Immature natural killer cell (primary cell): ENCODE measurements around the gene TCF4. TPM values are rescaled to one million over a fixed set of nuclear protein-coding genes. Genes with fewer than 3 reads are reported as not detected.
A peak's percentile ranks its signal among the peaks of the same experiment; 100 is the strongest.

Experiments used
- DNase-seq, 3 donors: peaks; one replicate each; pipeline ENCODE4 v3.0.0; 2022; ENCODE audit warnings: mixed read lengths in 1 of 3
- H3K27ac Mint-ChIP-seq, 6 donors: one replicate each; pipeline ENCODE4 v1.8.0; 2020; ENCODE audit warnings: mixed read lengths in 6 of 6, mild to moderate bottlenecking in 5 of 6, inconsistent platforms in 4 of 6, moderate library complexity in 3 of 6
- H3K27me3 Mint-ChIP-seq, 3 donors: one replicate each; pipeline ENCODE4 v1.8.0; 2020 to 2021; ENCODE audit warnings: low read depth in 3 of 3, mild to moderate bottlenecking in 3 of 3, mixed read lengths in 3 of 3, moderate library complexity in 3 of 3, inconsistent platforms in 1 of 3
- H3K36me3 Mint-ChIP-seq, 3 donors: one replicate each; pipeline ENCODE4 v1.8.0; 2020; ENCODE audit warnings: mixed read lengths in 3 of 3, inconsistent platforms in 2 of 3, mild to moderate bottlenecking in 2 of 3
- H3K4me1 Mint-ChIP-seq, 2 donors: one replicate each; pipeline ENCODE4 v1.8.0; 2020; ENCODE audit warnings: inconsistent platforms in 2 of 2, mild to moderate bottlenecking in 2 of 2, mixed read lengths in 2 of 2, moderate library complexity in 1 of 2
- H3K4me3 Mint-ChIP-seq, 5 donors: one replicate each; pipeline ENCODE4 v1.8.0; 2020; ENCODE audit warnings: mild to moderate bottlenecking in 5 of 5, mixed read lengths in 5 of 5, inconsistent platforms in 3 of 5, moderate library complexity in 3 of 5
- H3K9me3 Mint-ChIP-seq, 6 donors: one replicate each; pipeline ENCODE4 v1.8.0; 2020; ENCODE audit warnings: mild to moderate bottlenecking in 6 of 6, mixed read lengths in 6 of 6, inconsistent platforms in 4 of 6, moderate library complexity in 3 of 6
- polyA plus RNA-seq, 3 donors: library from polyadenylated mRNA; unstranded; fragments of 300-500 nt; fragmentation: Illumina TruSeq; gene quantifications; one replicate each; pipeline ENCODE4 v1.2.3, GENCODE V29; 2021

The TCF4 gene
- polyA plus RNA-seq, 3 donors from 2014 or later: 7.7 to 28.0 (median 17.6) TPM

DNA sequence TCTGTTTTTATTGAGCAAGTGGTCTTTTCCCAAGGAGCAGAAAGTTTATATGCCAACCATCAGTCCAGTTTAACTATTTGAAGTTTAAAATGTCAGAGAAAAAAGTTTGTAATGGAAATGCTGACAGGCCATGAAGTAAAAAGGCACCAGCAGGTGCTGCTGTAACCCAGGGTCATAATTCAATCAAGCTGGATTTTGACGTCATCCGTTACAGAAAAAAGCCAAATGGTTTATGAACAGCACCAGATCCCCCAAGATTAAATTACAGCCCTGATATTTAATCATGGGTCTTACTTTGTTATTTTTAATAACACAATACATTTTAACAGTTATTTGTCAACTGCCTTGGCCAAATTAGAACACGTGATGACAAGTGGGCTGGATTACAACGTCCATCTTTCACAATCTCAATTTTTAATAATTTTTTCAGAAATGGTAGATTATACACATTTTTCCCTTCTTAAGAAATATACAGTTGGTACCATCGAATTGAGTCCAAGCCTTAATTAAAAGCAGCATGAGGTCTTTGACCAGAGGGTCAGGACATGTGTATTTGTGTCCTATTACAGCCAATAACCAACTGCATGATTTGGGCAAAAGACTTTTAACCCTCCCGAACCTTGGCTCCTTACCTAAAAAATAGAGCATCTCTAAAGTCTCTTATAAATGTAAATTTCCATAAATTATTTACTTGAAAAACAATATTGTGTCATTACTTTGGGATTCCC, 10.0 kb downstream of the TCF4 start:
- Mint-ChIP-seq H3K27ac (no peak overlapping the region), H3K27me3 (peaks cover 0 to 2% (median 0%) of the 10 kb centered on the region in 3 donors), H3K9me3 (no peaks in the 10 kb centered on the region), H3K36me3 (no peaks in the 10 kb centered on the region), H3K4me3 (no peak overlapping the region), H3K4me1 (no peaks in the 10 kb centered on the region)
- no peak for DNase-seq

DNA sequence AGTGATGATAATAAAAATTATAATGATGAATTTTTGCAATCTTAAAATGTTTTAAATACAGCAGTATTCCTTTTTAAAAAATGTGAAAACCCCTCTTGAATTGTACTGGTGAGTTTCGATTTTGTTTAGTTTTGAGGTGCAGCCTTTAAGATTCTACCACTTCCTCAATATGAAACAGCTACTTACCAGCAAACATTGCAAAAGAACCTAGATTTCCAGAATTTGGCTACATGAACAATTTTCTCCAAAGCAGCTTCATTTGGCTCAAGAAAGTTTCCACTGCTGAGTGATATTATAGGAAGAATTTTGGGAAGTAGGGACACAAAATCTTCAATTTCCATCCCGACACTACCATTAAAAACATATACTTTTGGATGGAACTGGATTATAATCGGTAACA, 12.0 kb downstream of the TCF4 start:
- H3K4me1 Mint-ChIP-seq: no peaks in the 10 kb centered on the region
- H3K27ac Mint-ChIP-seq: no peak overlapping the region
- H3K36me3 Mint-ChIP-seq: no peaks in the 10 kb centered on the region
- no peaks in the 10 kb centered on the region for H3K27me3 Mint-ChIP-seq
- H3K9me3 Mint-ChIP-seq: no peaks in the 10 kb centered on the region
- no peak overlapping the region for H3K4me3 Mint-ChIP-seq
- DNase-seq: no peak

DNA sequence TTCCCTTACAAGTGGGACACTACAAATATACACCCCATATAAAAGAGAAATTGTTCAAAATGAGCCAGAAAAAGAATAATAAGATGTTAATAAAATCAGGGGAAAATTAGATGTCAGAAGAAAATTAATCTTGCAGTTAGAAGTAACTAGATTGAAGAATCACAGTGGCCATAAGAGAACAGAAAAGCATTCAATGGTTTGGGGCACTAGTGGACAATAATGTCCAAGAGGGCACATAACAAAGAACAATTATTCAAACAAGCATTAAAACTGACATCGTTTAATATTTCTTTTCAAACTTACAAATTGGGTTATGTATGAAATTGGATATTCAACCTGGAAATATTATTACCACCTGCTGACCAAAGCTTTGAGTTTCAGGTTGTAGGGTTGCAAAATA, 12.9 kb downstream of the TCF4 start:
- Mint-ChIP-seq H3K4me3 (no peak overlapping the region), H3K36me3 (no peaks in the 10 kb centered on the region), H3K9me3 (no peaks in the 10 kb centered on the region), H3K4me1 (no peaks in the 10 kb centered on the region), H3K27me3 (no peaks in the 10 kb centered on the region), H3K27ac (peak overlapping the region in 1 of 6 donors; percentile 3)
- DNase-seq: no peak

DNA sequence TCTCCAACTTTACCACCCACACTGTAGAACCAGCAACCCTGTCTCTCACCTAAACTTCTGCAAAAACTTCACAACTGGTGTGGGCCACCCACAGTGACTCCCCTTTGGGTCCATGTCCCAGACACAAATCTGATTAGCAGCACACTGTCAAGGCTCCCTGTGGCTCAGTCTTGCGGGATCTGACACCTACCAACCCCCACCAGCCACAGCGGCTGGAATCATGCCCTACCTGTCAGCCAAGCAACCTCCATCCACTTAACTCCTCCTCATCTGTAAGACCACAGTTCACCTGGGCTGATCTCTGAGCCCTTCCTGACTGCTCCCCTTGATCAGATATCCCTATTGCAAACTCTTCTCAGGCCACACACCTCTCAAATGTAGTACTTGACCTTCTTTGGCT, 14.6 kb downstream of the TCF4 start:
- no peak for DNase-seq
- Mint-ChIP-seq H3K27me3 (peaks cover 0 to 2% (median 0%) of the 10 kb centered on the region in 3 donors), H3K4me1 (no peaks in the 10 kb centered on the region), H3K9me3 (no peaks in the 10 kb centered on the region), H3K4me3 (no peak overlapping the region), H3K27ac (no peak overlapping the region), H3K36me3 (no peaks in the 10 kb centered on the region)

DNA sequence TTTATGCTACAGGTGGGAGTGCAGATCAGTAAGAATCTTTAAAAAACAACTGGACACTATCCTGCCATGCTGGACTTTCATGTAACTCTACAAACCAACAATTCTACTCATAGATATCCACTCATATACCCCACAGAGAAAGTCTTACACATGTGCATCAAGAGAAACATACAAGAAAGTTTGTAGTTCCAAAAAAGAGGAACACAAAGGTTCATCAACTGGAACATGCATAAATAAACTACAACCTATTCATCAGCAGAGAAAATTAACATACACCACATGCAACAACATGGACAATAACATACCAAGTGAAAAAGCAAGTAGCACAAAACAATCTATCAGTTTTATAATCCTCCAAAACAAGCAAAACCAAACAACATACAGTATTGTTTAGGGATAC, 17.0 kb downstream of the TCF4 start:
- DNase-seq: no peak
- no peaks in the 10 kb centered on the region for H3K9me3 Mint-ChIP-seq
- H3K36me3 Mint-ChIP-seq: peaks cover 0 to 4% (median 0%) of the 10 kb centered on the region in 3 donors
- peaks cover 0 to 2% (median 0%) of the 10 kb centered on the region in 3 donors for H3K27me3 Mint-ChIP-seq
- no peak overlapping the region for H3K27ac Mint-ChIP-seq
- H3K4me3 Mint-ChIP-seq: no peak overlapping the region
- H3K4me1 Mint-ChIP-seq: no peaks in the 10 kb centered on the region

DNA sequence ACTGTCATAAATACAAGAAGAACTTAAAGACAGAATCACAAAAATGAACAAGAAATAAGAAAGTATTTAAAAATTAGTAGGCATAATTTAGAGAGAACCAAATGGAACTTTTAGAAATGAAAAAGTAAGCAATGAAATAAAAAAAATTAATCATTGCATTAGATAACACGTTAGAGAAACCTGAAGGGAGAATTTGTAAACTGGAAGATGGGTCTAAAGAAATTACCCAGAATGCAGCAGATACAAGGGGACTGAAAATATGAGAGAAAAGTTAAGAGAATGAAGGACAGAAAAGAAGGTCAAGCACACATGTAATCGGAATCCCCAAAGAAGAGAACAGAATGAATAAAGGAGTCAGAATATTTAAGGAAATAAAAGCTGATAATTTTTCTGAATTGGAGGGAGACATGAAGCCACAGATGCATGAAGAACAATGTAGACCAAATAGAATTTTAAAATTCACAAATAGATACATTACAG, 21.5 kb downstream of the TCF4 start:
- Mint-ChIP-seq H3K4me3 (no peak overlapping the region), H3K4me1 (no peaks in the 10 kb centered on the region)
- no peak for DNase-seq

DNA sequence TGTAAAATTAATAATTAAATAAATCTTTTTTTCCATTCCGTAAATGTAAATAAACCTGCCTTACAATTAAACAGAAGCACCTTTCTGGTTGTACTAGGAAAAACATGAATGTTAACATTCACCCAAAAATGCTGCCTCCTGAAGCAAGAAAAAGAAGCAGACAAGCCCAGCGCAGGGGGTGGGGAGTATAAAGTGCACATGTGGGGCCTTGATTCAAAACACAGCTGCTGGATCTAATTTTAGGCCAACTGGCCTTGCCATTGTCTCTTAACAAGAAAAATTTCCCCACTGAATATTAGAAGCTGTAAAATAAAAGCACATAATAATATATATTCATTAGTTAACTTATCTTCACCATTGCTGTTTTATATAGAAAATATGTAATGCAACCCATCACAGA, 28.3 kb downstream of the TCF4 start:
- Mint-ChIP-seq H3K36me3 (no peaks in the 10 kb centered on the region), H3K27ac (no peak overlapping the region), H3K4me1 (no peaks in the 10 kb centered on the region), H3K9me3 (no peaks in the 10 kb centered on the region), H3K4me3 (no peak overlapping the region), H3K27me3 (peaks cover 0 to 2% (median 0%) of the 10 kb centered on the region in 3 donors)
- DNase-seq: no peak

More for the DNA sequence above, 21.5 kb downstream of the TCF4 start:
- peaks cover 0 to 2% (median 0%) of the 10 kb centered on the region in 3 donors for H3K27me3 Mint-ChIP-seq
- H3K36me3 Mint-ChIP-seq: peaks cover 0 to 4% (median 0%) of the 10 kb centered on the region in 3 donors
- no peaks in the 10 kb centered on the region for H3K9me3 Mint-ChIP-seq
- no peak overlapping the region for H3K27ac Mint-ChIP-seq

DNA sequence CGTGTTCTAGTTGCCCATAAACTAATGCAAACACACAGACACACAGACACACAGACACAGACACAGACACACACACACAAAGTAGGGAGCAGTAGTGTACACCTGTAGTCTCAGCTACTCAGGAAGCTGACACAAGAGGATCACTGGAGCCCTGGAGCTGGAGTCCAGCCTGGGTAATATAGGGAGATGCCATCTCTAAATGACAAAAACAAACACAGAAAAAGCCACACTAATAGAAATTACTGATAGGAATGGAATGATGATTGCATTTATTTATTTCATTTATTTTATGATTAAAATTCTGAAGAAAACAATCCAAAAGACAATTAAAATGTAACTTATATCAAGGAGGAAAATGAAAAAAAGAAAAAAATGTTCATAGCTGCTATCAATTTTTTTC, 30.8 kb downstream of the TCF4 start:
- no peak for DNase-seq
- no peaks in the 10 kb centered on the region for H3K9me3 Mint-ChIP-seq
- H3K4me3 Mint-ChIP-seq: no peak overlapping the region
- H3K36me3 Mint-ChIP-seq: no peaks in the 10 kb centered on the region
- H3K27ac Mint-ChIP-seq: no peak overlapping the region
- H3K27me3 Mint-ChIP-seq: peaks cover 0 to 2% (median 1%) of the 10 kb centered on the region in 3 donors
- H3K4me1 Mint-ChIP-seq: no peaks in the 10 kb centered on the region

DNA sequence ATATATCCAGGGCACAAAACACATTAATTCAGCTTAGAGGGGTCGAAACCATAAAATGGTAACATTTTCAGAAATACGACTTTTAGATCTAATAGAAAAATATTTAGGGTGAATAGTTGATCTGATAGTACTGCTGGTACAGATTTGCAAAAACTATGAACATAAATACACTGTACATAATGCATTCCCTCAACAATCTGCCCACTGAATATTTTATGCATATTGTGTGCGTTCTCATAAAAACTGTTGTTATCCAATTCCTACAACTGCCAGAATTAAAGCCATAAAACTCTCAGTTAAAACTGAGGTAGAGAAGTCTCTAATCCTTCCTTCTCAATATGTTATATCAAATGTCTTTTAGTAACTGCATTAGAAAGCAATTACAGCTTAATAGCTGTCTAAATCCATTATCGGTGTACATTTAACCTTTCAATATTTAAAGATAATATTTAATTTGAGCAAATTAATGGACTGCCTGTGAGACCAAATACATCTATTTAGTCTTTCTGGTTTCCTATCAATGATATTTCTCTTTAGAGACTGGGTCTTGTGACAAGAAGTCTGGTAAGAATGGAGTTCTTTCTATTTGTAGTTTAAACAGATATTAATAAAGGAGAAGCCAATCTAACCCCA, 32.5 kb downstream of the TCF4 start:
- Mint-ChIP-seq H3K27me3 (peaks cover 0 to 2% (median 1%) of the 10 kb centered on the region in 3 donors), H3K4me3 (no peak overlapping the region), H3K36me3 (peaks cover 0 to 6% (median 3%) of the 10 kb centered on the region in 3 donors), H3K9me3 (peaks cover 0 to 1% (median 0%) of the 10 kb centered on the region in 6 donors), H3K4me1 (no peaks in the 10 kb centered on the region), H3K27ac (no peak overlapping the region)
- DNase-seq: no peak

DNA sequence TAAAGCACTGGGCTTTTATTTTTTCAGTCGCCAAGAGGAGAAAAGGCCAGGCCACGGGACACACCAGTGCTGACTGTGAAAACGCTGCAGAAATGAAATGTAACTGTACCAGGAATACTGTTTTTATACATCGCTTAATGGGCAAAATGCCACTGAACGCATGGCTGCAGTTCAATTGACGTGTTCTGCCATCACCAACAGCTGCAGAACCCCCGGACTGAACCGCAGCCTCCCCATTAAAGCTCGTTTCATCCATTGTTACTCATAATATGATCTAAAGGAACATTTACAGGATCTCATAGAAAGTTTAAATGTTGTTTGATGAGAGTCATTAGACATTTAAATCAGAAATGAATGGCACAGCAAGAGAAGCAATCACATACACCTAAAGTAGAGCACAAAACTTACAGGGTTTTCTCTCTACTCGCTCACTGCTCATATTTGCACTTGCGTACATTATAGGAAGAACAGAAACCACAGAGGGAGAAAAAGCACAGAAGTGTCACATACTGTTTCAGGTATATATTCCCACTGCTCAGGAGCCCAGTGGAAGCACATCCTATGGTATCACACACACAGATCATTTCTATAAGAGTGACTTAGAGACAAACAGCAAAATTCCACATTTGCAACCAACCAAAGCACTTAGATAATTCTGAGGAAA, 35.3 kb downstream of the TCF4 start:
- Mint-ChIP-seq H3K9me3 (peaks cover 0 to 1% (median 0%) of the 10 kb centered on the region in 6 donors), H3K4me1 (no peaks in the 10 kb centered on the region), H3K36me3 (peaks cover 0 to 6% (median 3%) of the 10 kb centered on the region in 3 donors), H3K4me3 (no peak overlapping the region), H3K27ac (no peak overlapping the region), H3K27me3 (peaks cover 0 to 3% (median 1%) of the 10 kb centered on the region in 3 donors)
- no peak for DNase-seq

DNA sequence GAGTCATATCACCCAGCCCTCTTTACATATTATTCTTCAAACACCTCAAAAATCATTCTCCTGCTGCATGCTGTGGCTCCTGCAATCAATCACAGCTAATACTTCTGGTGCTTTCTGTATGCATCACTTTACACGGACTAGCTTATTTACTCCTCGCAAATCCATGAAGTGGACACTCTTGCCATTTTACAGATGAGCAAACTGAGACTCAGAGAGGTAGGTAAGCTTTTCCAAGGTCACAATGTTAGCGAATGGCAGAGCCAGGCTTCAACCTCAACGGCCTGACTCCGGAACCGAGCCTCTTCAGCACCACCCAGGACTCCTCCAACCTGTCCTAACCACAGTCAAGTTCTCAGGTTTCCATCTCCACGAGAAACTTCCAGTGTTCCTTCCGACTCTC, 36.8 kb downstream of the TCF4 start:
- Mint-ChIP-seq H3K9me3 (peaks cover 0 to 1% (median 0%) of the 10 kb centered on the region in 6 donors), H3K4me3 (no peak overlapping the region), H3K4me1 (no peaks in the 10 kb centered on the region), H3K27me3 (peaks cover 0 to 3% (median 0%) of the 10 kb centered on the region in 3 donors), H3K36me3 (peaks cover 0 to 6% (median 3%) of the 10 kb centered on the region in 3 donors), H3K27ac (no peak overlapping the region)
- DNase-seq: no peak

DNA sequence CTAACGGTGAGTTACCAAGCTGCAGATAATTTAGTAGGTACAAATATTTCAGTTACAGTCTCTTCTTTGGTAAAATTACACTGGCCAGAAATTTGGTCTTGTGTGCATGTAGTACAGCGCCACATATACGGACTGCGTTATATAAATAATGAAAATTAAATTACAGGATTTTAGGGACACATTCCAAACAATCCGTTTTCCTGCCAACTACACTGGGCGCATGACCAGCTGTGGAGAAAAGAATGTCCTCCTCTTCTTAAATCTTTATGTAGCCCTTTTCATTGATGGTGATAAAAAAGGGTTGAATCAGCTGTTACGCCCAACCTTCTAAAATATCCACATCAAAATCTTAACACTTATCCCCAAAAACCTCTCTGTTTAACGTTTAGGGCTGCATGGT, 37.5 kb downstream of the TCF4 start:
- DNase-seq: no peak
- H3K4me3 Mint-ChIP-seq: no peak overlapping the region
- no peaks in the 10 kb centered on the region for H3K4me1 Mint-ChIP-seq
- H3K27me3 Mint-ChIP-seq: peaks cover 0 to 3% (median 1%) of the 10 kb centered on the region in 3 donors
- H3K9me3 Mint-ChIP-seq: peaks cover 0 to 1% (median 0%) of the 10 kb centered on the region in 6 donors
- H3K27ac Mint-ChIP-seq: no peak overlapping the region
- peaks cover 0 to 6% (median 3%) of the 10 kb centered on the region in 3 donors for H3K36me3 Mint-ChIP-seq

DNA sequence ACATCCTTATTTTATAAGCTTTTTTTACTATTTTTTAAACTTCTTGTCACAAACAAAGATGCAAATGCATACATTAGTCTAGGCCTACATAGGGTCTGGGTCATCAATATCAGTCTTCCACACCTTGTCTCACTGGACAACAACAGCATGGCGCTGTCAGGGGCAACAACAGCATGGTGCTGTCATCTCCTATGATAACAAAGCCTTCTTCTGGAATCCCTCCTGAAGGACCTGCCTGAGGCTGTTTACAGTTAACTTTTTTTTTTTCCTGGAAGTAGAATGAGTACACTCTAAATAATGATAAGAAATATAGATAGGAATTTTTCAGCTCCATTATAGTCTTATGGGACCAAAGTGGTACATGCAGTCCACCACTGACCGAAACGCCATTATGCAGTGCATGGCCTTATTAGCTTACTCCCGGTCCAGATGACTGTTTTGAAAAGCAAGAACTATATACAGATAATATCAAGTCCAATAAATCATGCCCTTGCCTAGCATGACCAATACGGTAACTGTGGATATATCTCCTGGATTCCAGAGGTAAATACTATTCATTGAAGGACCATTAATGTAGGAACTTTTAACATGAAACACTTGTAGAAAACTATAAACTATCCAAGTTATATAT, 38.4 kb downstream of the TCF4 start:
- Mint-ChIP-seq H3K27ac (no peak overlapping the region), H3K36me3 (peaks cover 0 to 6% (median 3%) of the 10 kb centered on the region in 3 donors), H3K27me3 (peaks cover 0 to 3% (median 1%) of the 10 kb centered on the region in 3 donors), H3K4me1 (no peaks in the 10 kb centered on the region), H3K4me3 (no peak overlapping the region), H3K9me3 (peaks cover 0 to 1% (median 0%) of the 10 kb centered on the region in 6 donors)
- no peak for DNase-seq
